NCI-H1417 (cell line): ENCODE data around the gene SLCO3A1.

Source experiments
- DNase-seq, 3 experiments: peaks; one replicate each; lab custom pipeline; 2025; lab: John Stamatoyannopoulos, UW

SLCO3A1 gene

GRCh38 chr15:91911844-91912243, 58.3 kb downstream of the SLCO3A1 start:
- no peak for DNase-seq

GRCh38 chr15:91912336-91912735, 58.8 kb downstream of the SLCO3A1 start:
- peak in 2 of 3 experiments; percentile 26 to 78 for DNase-seq

- DNase-seq = no peak
These were observed 60.1 kb downstream of the SLCO3A1 start for GRCh38 chr15:91913560-91913959.

- DNase-seq = peak; percentile 85 to 98 (median 94)
These were observed 62.1 kb downstream of the SLCO3A1 start for GRCh38 chr15:91915576-91915975.

- peak in 2 of 3 experiments; percentile 62 to 89 for DNase-seq
These were observed 62.5 kb downstream of the SLCO3A1 start for GRCh38 chr15:91916051-91916450.

GRCh38 chr15:91917686-91918360, 64.3 kb downstream of the SLCO3A1 start:
- peak in 1 of 3 experiments; percentile 58 for DNase-seq

- DNase-seq = no peak
These were observed 65.6 kb downstream of the SLCO3A1 start for GRCh38 chr15:91919014-91919534.

DNA sequence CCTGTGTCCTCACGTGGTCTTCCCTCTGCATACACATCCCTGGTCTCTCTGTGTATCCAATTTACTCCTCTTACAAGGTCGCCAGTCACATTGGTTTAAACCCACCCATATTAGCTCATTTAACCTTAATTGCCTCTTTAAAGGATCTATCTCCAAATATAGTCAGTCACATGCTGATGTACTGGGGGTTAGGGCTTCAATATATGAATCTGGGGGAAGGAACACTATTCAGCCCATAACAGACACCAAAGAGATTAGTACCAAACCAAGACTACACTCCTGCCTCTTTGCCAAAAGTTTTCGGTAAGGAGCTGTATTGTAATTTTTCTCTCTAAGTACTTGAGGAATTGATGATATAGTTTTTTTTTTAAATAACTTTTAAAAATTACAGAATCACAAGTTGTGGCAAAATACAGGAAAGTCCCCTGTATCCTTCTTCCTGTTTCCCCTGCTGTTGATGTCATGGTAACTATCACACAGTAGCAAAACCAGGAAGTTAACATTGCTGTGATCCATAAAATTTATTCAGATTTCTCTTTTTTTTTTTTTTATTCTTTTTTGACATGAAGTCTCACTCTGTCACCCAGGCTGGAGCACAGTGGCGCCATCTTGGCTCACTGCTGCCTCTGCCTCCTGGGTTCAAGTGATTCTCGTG, 67.8 kb downstream of the SLCO3A1 start:
- DNase-seq = no peak

GRCh38 chr15:91921843-91922198, 68.3 kb downstream of the SLCO3A1 start:
- no peak for DNase-seq

GRCh38 chr15:91922646-91923547, 69.4 kb downstream of the SLCO3A1 start:
- DNase-seq = peak in 2 of 3 experiments; percentile 26 to 71

DNA sequence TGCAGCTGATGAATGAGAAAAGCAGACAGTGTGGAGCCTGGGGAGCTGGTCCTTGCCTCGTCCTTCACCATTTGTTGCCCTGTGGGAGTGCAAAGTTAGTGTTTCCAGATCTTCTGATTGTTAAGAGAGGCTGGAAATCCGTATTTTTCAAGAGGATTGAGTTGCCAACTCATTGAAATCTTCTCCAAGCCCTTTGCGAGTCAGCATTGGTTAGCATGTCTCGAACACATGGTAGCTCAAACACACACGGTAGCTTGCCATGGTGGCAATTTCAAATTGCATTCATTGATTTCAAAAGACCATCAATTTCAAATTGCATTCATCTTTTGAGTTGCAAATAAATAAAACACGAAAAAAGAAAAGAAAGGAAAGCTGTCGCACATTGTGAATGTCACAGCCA, 70.7 kb downstream of the SLCO3A1 start:
- DNase-seq = no peak

GRCh38 chr15:91924837-91925495, 71.5 kb downstream of the SLCO3A1 start:
- no peak for DNase-seq

DNA sequence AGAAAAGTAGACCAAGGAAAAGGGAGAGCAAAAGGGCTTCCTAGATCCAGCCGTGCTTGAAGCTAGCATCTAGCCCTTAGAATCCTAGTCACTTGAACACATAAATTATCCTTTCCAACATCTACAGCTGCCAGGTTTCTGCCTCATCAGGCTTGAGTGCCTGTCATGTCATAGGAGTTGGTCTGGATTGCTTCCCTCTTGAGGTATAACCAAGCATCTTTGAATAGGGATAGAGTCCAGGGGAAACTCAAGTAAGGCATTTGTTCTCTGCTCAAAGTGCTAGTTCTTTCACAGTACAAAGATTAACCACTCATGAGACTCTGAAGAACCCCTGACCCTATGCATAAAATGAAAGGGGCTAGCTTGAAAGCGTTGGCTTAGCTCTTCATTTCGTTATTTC, 72.3 kb downstream of the SLCO3A1 start:
- peak in 2 of 3 experiments; percentile 58 to 96 for DNase-seq

DNA sequence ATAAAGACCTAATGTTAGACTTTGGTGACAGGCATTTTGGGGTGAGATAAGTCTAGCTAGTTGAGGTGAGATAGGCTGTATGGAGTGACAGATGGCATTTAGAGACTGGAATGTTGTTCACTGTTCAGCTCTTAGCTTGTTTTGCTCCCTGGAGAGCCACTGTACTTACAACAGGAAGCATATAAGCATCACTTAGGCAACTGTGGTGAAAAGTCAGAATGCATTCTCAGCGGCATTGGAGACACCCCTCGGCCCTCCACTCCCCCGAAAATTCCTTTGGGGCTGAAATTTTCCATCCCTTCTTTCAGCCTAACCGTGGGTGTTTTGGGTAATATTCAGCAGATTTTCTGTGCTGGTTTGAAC, 73.4 kb downstream of the SLCO3A1 start:
- peak; percentile 51 to 74 (median 53) for DNase-seq

- peak in 2 of 3 experiments; percentile 91 to 99 for DNase-seq
These were observed 74.1 kb downstream of the SLCO3A1 start for GRCh38 chr15:91927585-91927984.

DNA sequence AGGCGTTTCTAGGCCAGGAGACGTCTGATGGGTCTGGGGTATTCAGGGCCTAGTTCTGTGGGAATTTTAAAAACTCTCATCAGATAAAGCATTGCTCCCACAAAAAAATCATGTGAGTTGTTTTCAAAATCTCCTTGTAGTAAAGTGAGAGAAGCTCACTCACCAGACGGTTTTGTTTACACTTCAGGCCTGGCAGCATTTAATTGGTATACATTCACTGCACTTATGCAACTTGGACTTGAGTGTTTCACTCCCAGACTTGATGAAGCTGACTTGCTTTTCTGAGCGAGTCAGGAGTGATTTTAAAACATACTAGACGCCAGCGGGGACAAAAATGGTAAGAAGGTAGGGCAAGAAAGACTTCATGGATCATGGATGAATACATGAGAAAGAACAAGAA, 75.2 kb downstream of the SLCO3A1 start:
- DNase-seq = peak in 2 of 3 experiments; percentile 44 to 71

- DNase-seq = no peak
These were observed 76.0 kb downstream of the SLCO3A1 start for GRCh38 chr15:91929509-91929908.

DNA sequence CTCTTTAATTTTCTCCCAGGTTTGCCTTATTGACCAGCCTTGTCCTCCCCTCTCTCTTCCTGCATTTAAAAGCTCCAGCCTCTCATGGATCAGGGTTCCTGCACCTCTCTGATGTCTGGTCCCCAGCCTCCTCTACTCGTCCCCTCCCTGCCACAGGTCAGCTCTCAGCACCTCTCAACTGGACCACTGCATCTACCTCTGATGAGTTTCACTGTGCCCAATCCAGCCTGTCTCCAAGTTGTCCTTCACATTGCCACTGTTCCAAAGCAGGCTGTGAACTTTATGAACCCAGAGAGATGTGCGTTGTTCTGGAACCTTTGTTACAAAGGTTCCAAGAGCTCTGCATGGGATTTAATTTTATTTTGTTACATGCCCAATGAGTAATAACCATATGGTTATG, 76.6 kb downstream of the SLCO3A1 start:
- no peak for DNase-seq

DNA sequence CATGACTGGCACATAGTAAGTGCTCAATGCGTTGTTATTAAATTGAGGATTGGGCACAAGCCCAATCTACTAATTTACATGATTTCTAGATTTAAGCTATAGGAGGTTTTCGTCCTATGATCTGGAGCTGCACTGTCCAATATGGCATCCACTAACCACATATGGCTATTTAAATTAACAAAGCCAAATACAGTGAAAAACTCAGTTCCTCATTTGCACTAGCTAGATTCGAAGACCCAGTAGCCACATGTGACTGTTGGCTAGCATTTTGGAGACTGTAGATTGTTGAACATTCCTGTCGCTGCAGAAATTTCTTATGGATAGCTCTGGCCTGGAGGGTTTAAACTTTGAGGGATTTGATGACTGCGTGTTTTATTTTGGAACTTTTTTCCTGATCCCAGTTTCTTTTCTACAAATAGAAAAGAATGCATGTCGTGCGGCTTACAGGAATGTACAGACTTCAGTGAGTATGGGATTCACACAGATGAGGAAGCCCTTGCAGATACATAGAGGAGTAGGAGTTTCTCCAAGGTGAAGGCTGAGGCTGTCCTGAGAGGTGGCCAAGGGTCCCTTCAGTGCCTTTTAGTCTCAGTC, 82.8 kb downstream of the SLCO3A1 start:
- no peak for DNase-seq

DNA sequence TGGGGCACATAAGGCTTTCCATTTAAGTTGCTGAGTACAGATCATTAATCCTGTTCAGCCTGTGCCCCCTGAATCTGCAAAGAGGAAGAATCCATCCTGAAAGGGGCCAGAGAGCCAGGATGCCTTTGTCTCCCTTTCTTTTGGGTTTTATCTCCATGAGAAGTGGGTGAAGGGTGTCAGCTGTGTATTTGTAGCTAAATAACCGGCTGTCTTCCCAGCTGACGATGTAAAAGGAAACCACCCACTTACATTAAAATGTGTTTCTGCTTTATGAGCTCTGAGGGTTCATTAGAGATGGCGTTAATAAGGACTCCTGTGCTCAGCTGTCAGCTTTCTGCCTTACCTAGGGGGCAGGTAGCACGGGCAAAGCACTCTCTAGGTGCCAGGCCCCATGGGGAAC, 83.4 kb downstream of the SLCO3A1 start:
- peak; percentile 41 to 88 (median 65) for DNase-seq

- no peak for DNase-seq
These were observed 84.6 kb downstream of the SLCO3A1 start for GRCh38 chr15:91938136-91938535.
